GM18951 (cell line): Measurements from ENCODE around the gene PCMTD2.

Experiments used
- POLR2A ChIP-seq: IDR thresholded peaks from 4 replicates; pipeline ENCODE4 v1.6.1; 2011; ENCODE audit warnings: mild to moderate bottlenecking; ENCODE audit not compliant: insufficient read length, insufficient read depth; ENCODE audit errors: extremely low read depth
- in situ Hi-C: fragments of 300-500 bp; cut with MboI; formaldehyde crosslinking; loops from one replicate; pipeline ENCODE4 v1.12.0; 2022; ENCODE audit warnings: low sequenced_read_pairs, mixed read lengths, inconsistent platforms; ENCODE audit not compliant: unreplicated experiment

The PCMTD2 gene

DNA sequence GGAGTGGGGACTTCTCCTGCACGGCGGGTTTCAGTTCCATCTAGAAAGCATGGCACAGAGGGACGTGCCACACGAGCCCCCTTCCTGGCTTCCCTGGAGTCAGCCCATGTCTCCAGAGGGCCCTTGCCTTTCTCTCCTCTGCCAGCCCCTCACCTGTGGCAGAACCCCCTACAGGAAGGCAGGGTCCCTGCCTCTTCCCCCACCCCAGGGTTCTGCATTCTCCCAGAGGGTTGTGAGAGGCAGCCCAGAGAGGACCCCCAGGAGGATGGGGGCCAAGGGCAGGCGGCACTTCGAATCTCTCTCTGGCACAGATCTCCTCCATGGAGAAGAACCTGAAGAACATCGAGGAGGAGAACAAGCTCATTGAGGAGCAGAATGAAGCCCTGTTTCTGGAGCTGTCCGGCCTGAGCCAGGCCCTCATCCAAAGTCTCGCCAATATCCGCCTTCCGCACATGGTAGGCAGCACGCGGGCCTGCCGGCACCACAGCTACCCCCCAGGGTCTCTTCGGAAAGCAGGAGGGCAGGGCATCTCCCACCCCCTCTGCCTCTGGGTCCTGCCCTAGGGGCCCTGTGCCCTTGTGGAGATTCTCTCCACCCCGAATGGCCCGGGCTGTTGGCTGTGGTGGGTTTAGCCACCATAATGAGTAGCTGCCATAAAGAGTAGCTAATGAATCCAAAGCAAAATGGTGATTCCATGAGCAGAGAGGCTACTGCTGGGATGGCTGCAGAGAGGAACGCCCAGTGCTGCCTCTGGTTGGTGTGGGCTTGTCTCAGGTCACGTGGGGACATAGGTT, 15.9 kb upstream of the PCMTD2 start:
- in situ Hi-C loops = no loop called here

DNA sequence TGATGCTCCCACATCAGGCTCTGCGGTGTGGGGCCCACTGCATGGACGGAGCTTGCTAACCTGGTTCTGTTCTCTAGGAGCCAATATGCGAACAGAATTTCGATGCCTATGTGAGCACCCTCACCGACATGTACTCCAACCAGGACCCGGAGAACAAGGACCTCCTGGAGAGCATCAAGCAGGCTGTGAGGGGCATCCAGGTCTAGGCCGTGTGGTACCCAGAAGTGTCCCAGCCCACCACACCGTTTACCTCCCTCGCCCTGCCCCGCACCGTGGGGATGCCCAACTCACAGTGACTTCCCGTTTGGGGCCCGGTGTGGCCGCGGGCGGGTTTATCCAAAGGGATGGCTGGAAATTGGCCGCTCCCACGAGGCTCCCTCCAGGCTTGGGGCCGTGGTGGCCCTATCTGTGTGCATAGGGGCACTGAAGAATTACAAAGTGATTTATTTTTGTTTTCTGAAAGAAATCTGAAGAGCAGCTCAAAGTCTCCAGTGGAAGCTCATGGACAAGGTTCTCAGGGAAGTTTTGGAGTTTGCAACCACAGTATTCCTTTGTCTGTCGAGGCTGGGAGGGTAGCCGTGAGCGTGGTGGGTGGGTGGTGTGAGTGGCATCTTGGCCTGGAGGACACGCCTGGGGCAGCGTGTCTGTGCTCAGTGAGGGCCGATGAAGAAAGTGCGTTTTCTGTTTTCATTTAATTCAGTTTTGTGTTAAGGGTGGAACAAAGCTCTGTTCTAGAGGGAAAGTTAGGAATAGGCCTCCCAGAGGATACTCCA, 15.1 kb upstream of the PCMTD2 start:
- in situ Hi-C loops = no loop called here
- no peak for TF ChIP-seq POLR2A

More for the DNA sequence above, 15.9 kb upstream of the PCMTD2 start:
- no peak for TF ChIP-seq POLR2A

DNA sequence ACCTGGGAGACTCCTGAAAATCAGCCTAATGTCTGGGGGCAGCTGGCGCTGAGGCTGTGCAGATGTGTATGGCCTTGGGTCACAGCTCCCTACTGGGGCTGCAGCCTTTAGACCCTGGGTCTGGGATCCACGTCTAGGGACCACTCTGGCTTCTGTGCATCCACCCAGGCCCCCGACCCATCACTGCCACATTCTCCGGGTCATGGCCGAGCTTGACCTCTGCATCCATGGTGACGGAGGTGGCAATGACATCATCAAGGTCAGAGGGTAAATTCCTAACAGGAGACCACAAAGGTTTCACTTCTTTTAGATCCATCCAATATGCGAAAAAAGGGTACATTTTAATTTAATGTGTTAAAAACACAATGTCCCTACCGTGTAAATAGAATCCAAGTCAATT, 14.5 kb upstream of the PCMTD2 start:
- no peak for TF ChIP-seq POLR2A
- in situ Hi-C loops = no loop called here

DNA sequence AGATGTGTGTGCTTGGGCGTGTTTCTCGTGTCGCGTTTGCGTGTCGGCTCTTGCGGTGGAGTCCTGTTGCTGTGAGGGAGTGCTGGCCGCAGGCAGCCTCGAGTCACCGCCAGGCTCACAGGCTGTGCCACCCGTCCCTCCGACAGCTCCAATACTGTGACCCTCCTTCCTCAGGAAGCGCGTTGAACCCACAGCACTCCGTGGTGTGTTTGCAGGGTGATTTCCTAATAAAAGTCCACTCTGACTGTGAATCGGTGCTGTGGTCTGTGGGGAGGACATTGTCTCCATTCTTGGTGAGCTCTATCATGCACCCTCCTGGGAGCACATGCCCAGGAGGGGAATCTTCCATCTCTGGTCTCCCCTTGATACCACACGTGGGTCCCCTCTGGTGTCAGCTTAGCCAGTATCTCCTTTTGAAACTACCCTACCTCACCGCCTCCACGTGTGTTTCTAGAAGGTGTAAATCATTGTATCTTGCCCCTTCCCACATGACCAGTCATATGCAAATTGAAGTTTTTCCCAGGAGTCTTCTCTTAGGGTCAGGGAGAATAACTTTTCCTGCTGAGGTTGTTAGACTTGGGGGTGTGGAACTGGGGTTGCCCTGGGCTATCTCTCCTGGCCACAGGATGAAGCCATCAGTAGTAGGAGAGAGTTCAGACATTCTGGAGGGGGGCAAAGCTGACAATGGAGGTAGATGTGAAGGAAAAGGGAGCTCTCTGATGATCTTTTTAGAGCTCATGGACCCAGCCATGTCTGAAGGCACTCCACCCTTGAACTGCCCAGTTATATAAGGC, 13.3 kb upstream of the PCMTD2 start:
- in situ Hi-C loops = no loop called here
- no peak for TF ChIP-seq POLR2A

DNA sequence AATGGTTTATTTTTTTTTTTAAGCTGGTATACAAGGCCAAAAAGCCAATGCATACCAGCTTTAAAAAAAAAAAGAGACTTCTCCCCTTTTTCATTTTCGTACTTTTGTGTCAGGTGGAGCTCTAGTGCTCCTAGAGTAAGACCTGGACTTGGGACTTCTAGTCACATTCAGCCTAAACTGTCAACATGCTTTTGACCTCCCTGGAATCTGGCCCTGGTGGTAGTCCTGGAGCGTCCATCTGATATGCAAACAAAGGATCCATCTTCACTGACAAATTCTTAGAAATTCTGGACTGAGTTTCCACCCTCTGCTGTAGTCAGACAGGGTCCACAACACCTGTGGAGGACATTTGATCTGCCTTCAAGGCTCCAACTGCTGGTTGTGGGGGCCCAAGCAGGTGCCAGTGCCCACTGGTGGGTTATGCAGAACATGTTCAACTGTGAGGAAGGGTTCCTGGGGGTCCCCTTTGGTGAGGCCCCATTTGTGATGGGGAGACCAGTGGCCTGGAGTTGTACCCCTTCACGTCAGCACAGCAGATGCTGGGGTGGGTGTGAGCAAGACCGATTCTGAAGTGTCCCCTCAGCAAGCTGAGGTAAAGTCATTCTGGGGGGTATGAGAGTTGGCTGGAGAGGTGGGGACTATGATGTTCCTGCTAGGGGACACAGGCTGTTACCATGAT, 12.6 kb upstream of the PCMTD2 start:
- in situ Hi-C loops = no loop called here

DNA sequence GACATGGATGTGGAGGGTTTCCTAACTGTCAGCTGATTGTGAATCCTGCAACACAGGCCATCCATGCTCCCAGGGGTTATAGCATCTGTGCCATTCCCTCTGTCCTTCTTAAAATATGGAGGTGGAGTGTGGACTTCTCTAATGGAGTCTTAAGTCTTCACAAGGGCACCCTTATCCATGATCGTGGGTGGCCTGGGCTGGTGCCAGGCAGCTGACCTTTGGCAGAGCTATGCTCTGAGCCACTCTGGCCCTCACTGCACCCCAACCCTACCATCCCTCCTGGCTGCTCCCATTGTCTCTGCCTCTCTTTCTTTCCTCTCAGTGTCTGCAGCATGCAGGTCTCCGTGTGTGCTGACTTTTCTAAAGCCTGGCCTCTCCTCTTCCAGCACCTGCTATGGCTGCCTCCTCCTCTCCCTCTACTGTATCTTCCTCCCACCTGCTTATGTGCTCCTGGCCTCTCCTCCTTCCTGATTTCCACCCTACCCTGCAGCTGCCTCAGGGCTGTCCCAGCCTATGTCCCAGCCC, 11.2 kb upstream of the PCMTD2 start:
- in situ Hi-C loops = no loop called here
- no peak for TF ChIP-seq POLR2A

More for the DNA sequence above, 12.6 kb upstream of the PCMTD2 start:
- TF ChIP-seq POLR2A = no peak

DNA sequence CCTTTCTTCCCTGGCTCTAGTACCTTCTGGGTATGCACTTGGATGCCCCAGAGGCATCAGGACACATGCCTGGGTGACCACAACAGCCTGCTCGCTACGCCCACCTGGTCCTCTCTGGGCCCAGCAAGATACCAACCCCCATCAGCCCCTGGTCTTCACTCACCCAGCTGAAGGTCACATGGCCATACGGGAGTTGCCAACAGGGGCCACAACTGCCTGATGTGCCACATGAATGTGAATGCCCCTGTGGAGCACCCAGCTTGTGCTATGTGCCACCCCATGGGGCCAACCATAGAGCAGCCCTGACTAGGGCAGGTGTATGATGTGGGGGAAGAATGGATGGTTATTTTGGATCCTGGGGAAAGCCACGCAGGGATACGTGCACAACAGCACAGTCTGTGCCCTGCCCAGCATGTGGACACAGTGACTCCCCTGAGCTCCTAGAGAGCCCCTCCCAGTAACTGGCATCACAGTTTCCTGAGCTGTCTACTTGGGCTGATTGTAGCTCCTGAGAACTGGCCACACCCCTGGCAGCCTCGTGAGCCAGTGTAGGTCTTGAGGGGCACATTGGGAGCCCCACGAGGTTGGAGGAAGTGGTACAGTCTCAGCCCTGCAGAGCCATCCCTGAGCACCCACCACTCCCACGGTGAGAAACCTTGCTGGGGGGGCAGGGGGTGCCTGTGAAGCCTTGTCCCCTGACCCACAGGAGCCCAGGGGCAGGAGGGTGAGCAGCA, 10.5 kb upstream of the PCMTD2 start:
- no peak for TF ChIP-seq POLR2A
- in situ Hi-C loops = no loop called here

DNA sequence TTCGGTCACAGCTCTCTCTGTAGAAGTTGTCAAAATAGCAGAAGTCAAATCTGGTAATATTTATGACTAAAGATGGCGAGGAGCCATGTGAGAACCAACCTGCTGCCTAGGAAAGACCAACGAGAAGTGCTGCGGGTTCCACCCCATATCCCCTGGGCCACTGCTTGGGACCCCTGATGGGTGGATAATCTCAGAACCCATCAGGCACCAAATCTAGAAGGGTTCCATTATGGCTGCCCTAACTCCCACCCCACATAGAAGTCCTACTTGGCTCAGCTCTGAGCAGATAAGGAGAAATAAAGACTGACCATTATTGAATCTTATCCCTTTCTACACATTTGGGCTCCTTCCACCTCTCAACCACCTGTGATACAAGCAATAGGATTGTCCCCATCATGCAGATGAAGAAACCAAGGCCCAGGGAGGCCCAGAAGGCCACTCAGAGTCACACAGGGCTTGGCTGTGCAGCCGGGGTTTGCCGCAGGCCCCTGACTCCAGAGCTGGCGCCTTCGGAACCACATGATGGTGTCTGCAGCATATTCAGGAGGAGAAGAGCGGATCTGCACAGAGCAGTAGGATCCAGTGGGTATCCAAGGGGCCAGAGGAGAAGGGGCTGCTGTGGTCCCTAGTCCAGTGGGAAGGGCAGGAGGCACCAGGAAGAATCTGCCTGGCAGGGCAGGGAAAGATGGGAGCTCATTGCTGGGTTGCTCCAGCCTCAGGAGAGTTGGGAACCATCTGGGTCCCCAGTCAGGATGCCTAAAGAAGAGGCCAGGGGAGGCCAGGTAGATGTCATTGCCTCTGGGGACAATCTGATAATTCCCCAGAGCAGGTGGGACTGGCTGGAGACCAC, 9.6 kb upstream of the PCMTD2 start:
- no peak for TF ChIP-seq POLR2A
- in situ Hi-C loops = no loop called here

DNA sequence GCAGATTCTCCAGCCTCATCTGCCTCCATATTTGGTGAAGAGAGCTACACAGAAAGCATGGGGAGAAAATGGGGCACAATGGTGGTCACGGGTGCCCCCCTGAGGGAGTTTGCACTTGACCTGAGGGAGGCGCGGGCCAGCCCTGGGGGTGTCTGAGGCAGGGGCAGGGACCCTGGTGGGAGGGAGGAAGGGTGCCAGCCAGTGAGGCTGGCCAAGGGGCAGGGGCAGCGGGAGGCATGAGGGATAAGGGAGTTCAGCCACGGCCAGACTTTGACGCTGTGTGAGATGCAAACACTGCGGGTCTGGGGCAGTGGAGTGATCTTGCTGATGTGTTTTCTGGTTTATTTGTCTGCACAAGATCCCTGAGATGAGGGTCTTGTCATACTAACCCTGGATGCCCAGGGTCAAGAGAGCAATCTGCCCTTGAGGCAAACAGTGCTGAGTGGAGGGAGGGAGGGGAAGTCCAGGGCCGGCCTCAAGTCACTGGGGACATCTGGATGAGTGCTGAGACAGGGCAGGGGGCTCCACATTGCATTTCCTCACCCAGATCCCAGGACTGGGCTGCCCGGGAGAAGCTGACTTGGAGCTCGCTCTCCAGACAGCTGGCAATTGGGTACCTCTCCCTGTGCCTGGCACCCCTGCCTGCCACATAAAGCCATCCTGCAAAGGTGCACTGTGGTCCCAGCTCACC, 8.8 kb upstream of the PCMTD2 start:
- no peak for TF ChIP-seq POLR2A
- in situ Hi-C loops = no loop called here

DNA sequence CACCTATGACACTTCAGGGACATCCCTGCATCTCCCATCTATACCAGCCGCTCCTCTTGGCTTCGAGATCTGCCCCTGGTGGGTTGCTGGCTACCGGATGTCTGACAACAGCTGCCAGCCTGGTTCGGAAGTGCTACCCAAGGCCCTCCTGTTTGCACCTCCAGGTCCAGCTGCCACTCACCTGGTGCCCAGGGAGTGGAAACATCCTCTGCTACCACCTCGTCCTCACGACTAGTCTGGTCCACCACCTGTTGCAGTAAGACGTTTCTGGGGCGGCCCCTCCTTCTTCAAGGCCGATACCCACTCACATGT, 8.3 kb upstream of the PCMTD2 start:
- in situ Hi-C loops = no loop called here
- no peak for TF ChIP-seq POLR2A
